HG02798 (cell line): ENCODE measurements around the gene CACUL1.
A peak's percentile ranks its signal among the peaks of the same experiment; 100 is the strongest.

Experiments used
- ATAC-seq: cut with Tn5 transposase; IDR thresholded peaks from one replicate; pipeline ENCODE4 v1.9.1; 2021; ENCODE audit warnings: mild to moderate bottlenecking; ENCODE audit not compliant: unreplicated experiment, poor library complexity

Gene CACUL1

DNA sequence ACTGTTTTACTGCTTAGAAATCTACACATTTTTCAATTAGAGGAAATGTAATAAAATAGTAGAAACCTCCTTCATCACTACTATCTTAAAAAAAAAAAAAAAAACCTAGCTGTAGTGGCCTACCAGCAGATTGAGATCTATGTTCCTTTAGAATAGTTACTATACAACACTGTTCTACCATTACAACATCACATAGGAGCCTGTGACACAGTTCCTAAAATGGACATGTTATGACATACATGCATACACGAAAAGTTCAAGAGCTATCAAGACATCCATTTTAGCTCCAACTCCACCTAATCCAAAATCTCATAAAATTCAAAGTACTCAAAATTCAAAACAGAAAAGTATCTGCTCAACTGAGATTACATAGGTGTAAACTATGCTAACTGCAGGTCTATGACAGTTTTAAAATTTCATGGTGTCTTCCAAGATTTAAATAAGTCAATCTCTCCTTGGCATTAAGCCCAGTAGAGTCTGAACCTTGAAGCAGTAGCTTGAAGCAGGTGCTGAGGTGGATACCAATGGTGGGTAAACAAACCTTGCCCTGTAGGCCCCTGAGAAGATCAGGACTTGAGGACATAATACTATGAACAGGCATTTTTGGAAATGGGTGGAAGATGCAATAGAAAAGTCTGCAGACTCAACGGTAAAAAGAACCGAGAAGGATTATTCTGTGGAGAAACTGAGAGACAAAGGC lies 17.0 kb downstream of the CACUL1 start:
- no peak for ATAC-seq

DNA sequence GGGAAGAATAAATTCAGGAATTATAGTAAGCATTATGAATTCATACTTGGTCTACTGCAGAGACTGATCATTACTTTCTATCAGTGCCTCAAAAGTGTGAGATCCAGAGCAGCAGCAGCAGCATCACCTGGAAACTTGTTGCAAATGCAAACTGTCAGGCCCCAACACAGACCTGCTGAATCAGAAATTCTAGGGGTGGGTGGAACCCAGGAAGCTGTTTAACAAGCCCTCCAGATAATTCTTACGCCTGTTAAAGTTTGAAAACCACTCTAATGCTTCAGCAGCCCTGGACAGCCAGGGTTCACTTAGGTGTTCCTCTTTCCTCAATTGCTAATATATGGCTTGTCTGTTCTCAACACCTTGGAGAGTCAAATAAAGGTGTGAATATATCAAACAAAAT lies 19.5 kb downstream of the CACUL1 start:
- ATAC-seq: no peak

DNA sequence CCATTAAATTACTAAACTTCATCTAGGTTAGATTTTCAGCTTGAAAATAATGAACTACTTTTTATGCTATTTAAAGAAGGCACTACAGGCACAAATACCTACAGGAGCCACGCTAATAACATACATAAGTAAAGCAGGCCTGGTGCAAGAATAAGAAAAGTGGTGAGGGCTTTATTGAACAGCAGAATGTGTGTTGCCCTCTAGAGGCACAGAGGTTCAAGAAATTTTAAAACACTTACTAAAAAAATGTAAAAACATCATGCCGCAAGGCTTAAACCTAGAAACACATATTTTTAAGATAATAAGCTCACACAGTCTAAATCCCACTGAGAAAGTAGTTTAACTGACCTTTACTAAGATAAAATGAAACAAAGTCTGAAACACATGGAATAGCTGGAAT lies 20.3 kb downstream of the CACUL1 start:
- no peak for ATAC-seq

DNA sequence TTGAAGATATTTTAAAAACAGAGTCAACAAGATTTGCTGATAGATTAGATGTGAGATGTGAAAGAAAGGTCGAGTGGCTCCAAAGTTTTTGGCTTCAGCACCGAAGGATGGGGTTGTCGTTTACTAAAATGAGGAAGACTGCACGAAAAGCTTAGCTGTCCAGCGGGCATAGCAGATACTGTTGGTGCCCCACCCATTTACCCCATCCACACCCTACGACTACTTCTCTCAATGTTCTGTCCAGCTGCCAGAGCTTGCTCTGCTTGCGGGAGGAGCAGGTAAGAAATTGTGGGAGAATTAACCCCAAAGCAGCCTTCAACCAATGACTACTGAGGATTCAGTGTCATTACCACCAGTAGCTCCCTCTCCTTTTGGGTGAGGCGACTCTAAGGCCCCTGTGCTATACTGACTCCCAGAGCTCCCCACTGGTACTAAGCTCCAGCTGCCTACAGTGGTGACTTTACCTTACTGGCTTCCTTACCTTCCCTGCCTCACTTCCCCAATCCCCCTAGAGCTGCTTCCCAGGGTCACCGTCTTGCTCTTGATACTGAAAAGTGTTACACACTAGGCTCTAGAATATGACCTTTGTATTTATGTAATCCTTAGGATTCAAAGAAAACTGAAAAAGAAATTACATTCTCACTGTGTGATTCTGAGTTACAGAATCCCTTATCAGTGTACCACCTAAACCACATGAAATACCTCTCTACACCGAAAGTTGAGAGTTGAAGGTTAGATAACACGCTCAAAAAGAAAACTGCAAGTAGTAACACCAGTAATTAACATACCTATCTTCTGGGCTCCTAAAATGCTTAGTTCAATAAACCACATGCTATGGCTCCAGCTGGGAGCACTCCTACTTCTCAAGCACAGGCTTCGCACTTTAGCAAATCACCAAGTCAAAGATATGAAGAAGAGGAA lies 22.3 kb downstream of the CACUL1 start:
- ATAC-seq: peak; percentile 80

DNA sequence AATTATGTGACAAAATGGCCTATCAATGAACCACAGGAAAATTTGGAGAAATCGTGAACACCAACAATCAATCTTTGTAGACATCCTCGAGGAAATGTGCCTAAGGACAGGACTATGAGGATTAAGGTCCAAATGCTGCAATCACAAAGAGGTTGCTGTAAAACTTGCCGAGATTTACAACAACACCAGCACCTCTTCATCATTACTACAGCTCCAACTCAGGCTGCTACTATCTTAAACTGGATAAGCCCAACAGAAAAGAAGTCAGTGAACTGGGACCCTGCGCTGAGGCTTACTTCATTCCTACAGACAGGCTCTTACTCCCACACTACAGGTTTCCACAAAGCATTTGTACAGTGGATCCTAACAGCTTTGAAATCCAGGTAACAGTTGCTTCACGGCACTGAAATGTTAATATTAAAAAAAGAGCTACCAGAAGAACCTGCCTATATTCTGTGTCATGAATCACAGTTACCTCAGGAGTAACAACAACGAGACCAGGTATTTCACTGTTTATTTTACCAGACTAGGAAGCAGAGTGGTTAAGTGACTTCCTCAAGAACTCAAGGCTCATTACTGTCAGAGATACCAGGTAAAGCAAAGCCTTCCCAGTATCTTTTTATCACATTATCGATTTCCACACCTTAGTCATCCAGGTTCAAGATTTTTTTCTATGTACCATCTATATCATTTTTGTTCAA lies 23.9 kb downstream of the CACUL1 start:
- no peak for ATAC-seq

DNA sequence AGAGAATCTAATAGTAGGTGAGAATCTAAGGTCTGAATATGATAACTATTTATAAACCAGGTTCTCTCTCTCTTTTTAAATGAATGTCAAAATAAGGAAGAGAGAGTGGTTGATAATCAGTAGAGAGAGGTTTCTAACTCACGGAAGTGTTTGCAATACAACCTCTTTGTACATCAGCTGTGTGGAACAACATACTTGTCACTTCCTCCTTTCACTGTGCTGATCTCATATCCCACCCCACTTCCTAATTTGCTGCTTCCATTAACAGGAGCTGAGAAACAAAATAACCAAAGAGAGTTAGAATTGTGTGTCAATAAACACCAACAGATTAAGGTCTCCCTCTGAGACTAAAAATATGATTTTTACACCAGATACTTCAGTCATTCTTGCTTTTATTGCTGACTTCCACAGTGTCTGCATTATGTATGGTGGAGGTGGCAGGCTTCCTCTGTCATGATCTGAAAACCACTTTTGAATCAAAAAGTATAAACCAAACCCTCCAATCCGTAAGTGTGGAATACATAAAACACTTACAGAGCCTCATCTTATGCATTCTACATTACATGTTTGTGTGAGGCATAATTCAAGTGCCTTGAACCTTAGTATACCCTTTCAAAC lies 25.0 kb downstream of the CACUL1 start:
- ATAC-seq: peak; percentile 74

DNA sequence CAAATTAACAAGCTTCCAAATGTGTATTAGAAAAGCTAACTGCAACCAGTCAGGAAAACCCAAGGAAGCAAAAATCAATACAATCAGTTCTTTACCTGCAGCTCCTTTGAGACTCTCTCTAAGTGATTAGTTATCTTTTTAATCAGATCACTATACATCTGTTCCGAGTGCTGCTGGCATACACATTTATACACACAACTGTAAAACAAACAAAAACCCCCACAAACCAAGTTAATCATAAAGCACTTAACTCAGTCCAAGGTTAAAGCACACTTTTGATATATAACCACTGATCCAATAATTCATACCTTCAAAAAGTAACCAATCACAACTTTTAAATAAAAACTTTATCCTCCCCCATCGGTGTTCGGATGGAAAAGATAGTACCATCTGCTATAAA lies 25.6 kb downstream of the CACUL1 start:
- ATAC-seq: no peak

DNA sequence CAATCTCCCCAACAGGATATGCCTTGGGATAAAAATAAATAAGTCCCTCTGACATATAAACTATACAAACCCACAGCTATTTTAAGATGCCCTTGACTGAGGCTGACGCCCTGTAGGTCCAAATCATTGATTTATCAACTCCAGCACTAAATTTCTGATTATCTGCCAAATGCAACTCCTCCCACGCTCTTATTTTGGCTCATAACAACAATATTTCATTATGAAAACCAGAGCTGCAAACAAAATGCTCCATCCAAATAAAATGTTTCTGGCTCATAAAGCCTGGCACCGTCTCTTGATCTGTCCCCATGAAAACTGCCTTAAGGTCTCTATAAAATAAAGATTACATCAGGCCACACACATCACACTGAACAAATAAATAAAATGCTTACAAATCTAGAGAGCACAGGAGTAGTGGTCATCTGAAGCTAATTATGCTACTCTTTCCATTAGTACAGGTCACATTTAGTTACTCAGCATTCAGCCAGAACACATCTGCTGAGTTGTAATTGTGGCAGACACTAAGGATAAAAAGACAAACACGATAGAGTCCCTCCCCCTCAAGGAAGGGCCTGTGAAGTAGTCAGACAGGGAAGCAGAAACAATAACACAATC lies 28.8 kb downstream of the CACUL1 start:
- no peak for ATAC-seq

DNA sequence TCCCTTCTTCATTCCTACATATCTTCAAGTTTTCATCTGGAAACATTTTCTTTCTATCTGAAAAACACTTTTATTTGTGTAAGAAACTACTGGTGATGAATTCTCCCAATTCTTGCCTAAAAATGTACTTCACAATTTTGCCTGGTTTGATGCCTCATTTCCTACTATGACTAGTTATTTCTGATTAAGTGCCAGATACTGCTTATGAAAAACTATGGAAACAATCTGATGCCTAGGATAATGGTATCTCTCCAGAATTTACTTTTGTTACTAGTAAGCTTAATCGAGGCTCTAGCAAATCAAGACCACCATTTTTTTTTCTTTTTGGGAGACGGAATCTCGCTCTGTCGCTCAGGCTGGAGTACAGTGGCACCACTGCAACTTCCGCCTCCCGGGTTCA lies 31.3 kb downstream of the CACUL1 start:
- no peak for ATAC-seq

DNA sequence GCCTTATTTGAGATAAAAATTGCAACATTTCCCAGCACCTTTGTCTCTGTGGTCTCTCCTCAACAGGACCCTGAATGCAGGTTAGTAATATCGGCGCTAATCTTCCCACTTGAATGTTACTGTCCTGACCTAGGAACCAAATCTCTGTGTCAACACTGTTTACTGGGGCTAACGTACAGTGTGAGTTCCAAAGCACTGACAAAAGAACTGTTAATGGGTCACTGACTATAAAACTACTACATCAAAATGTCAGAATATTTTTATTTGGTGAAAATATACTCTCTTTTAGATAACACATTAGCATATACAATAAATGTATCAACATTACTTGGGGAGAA lies 33.3 kb downstream of the CACUL1 start:
- ATAC-seq: no peak

DNA sequence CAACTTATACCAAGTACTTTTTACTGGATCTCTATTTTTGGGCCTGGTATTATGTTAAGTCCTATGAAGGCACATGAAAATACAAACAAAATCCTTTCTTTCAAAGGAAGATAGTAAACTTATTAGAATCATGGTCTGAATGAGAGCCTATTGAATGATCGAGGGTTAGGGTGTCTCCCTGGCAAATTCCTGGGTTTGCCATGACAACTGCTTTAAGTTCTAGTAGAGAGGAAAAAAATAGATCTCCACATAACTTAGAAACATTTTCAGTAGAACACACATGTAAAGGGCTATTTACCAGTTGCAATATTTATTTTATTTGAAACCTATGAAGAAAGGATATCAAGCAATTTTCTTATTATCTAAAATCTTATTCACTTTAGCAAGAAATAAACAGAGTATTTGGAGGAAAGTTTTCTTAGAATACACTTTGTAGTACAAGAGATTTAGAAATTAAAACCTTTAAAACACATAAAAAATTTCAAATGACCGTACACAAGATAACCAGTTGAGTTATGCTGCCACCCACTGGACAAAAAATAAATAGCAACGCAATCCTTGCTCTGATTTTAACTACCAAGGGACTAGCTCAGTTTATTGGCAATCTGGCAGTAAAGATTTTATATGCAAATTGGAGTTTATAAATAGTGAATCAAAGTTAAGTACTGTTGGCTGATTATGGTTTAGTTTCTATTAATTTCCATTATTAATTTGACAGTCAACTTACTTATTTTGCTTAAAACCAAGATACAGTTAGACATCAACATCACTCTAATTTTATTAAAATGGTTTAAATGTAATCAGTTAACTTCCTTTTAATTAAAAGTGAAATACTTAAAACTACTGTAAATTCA lies 33.9 kb downstream of the CACUL1 start:
- ATAC-seq: peak; percentile 46

DNA sequence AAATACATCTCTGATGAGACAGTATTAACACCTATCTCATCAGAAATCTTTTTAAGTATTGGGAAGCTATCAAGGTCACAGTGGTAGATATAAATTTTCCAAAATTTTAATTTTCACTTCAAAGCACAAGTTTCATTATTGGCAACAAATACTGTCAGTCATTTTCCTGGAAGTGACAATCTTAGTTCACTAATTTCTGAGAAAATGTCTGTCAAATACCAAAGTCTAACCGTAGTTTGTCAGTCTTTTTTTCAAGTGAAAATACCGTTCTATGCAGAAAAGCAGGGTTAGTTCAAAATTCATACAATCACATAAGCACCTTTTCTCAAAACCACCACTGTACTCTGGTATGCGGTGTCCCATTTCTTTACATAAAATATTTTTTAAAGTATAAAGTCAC lies 40.4 kb downstream of the CACUL1 start:
- ATAC-seq: no peak

DNA sequence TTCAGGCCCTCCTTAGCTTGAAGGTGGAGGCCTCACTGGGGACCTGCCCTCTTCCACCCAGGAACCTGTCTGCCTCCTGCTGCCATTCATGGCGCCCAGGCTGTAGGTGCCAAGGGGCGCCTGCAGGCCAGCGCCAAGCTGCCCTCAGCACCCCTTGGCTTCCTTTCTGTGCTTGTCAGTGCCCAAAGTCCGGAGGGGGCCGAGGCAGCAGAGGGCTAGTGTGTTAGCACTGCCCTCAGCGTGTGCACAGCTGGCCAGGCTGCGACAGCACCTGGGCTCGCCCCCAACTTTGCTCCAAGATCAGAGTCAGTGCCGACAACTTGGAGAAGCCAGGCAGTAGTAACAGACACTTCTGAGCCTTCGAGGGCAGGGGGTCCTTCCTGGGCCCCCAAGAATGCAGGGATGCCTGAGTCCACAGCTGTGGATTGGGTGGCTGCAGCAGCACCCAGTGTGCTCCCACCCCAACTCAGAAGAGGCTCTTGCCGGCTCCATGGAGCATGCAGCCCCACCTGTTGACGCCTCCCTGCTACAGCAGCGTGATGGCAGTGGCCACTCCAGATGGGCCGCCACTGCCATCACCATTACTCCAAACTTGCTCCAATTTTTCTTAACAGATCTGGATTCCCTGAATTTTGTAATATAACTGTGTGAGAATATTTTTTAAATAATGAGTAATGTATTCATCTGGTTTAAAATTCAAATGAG lies 41.7 kb downstream of the CACUL1 start:
- no peak for ATAC-seq

DNA sequence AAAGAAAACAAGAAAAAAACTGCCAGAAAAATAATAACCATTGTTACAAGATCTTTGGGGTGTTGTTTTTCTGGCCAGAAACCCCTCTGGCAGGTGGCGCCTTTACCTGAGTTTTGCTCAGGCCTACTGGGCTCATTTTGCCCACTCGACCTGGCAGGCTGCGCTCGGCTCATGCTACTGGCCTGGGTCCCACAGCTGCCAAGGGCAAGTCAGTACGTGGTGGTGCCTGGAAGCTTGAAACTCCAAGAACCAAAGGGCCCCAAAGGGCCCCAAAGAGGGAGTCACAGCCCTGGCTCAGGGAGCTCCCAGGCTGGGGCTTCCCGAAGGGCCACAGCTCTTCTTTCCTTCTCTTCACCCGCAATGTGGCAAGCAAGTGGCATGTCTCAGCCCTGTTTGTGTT lies 42.7 kb downstream of the CACUL1 start:
- ATAC-seq: no peak

DNA sequence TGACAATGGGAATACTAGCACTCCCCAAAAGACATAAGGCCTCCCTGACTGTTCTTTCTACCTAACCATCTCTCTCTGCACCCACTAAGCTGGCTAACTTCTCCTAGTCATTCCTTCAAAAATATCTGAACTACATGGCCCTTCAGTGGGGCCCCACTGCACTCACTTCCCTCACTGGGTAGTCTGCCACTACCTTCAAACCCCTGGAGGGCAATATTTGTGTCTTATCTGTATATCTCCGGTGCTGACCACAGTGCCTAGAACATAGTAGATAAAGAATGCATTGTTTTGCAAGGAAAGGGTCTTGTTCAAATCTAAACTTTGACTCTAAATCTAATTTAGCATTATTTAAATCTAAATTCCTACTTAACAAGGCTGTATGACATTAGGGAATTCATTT lies 44.3 kb downstream of the CACUL1 start:
- no peak for ATAC-seq

DNA sequence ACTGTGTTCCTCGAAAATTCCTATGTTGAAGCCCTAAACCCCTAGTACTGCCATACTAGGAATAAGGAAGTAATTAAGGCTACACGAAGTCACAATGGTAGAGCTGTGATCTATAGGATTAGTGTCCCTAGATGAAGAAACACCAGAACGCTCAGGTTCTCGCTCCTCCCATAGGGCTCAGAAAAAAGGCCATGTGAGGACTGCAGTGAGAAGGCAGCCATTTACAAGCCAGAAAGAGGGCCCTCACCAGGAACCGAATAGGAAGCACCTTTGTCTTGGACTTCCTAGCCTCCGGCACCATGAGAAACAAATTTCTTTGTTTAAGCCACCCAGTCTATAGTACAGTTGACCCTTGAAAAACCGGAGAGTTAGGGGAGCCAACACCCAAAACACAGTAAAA lies 46.2 kb downstream of the CACUL1 start:
- ATAC-seq: no peak

DNA sequence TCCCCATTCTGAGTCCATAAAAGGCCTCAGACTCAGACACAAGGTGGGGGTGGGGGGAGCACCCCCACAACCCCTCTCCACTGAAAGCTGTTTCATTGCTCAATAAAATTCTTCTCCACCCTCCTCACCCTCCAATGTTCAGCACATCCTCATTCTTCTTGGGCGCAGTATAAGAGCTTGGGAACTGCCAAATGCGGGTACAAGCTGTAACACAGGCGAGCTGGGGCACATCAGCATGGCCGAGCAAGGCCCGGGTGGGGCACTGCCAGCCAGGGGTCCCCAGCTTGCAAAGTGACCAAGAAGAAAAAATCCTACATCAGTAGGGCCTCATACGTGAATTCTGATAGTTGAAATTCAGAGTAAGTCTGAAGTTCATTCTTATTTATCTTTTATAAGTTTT lies 50.1 kb downstream of the CACUL1 start:
- ATAC-seq: no peak

DNA sequence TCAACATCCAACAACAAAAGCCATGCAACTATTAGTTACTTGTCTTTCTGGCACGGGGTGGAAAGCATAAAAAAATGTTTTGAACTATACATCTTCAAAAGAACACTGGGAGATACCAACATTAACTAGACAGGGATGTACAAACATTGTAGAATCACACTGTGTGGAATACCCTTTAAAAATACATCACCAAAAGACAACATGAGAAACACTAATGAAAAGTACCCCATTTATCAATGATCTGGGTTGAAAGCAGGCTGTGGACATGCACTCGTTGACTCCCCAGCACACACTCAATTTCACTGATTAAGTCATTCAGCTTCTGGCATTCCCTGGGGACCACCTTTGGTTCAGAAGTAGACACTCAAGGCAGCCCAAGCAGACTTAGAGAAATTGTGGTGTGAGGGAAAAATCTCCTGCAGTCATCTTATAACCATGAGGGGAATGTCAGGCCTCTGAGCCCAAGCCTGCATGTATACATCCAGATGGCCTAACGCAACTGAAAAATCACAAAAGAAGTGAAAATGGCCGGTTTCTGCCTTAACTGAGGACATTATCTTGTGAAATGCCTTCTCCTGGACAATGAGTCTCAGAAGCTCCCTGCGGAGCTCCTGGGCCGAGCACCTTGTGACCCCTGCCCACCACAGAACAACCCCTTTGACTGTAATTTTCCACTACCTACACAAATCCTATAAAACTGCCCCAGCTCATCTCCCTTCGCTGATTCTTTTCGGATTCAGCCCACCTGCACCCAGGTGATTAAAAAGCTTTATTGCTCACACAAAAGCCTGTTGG lies 53.0 kb downstream of the CACUL1 start:
- ATAC-seq: no peak
